ENCODE measurements around the gene PCGF2. TPM values are rescaled to one million over a fixed set of nuclear protein-coding genes. Genes with fewer than 3 reads are reported as not detected.

PCGF2 gene
- total RNA-seq, 1 experiment from 2014 or later, result 95.1 TPM

DNA sequence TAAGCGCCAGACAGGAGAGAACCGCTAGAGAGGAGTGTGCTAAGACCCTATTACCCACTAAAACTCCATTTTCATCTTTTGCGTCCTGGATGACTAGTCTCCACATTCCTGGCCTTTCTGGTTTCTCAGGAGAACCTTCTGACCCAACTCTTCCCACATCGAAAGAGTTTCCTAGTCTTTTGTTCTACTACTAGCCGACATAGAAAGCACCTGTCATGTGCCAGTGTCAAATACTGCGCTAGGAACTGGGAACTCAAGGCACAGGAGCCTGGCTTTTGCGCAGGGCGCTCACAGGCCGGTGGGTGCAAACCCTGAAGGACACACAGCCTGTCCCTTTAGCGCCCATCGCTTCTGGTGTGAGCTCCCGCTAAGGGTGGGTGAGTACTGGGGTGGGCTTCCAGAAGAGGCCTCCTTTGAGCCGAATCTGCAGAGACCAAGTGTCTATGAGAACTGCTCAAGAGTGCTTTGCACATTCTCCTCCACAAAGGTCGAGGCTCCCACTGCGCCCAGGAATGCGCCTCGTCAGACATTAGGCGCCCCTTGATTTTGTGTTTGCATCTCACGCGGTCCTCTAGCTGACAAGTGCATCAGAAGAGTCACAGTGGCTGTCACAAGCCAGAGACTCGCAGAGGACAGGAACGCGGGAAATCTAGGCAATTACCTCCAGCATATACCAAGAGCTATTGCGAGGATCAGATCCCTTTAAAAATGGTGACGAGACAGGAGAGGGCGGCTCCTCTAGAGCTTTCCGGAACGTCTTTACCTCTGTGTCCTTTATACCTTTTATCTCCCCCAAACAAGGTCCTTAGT lies 2.4 kb upstream of the PCGF2 start:
- Histone ChIP-seq H3K4me1 (peaks cover 29% of the 10 kb centered on the region), H3K4me3 (ENCODE audit: low read depth, low read length) (peak overlapping the region; percentile 90), H3K9me3 (no peaks in the 10 kb centered on the region), H3K27me3 (replicated peaks; ENCODE audit: control insufficient read depth, insufficient read depth, low read length) (no peaks in the 10 kb centered on the region), H3K36me3 (ENCODE audit: control insufficient read depth, insufficient read depth, low read length) (no peaks in the 10 kb centered on the region; the same call in 1 of the 2 replicates)
- peaks cover 2% of the 10 kb centered on the region for H3K27me3 Mint-ChIP-seq (ENCODE audit: insufficient read depth, unreplicated experiment)
- H3K36me3 Mint-ChIP-seq (ENCODE audit: insufficient read depth, unreplicated experiment), result peaks cover 56% of the 10 kb centered on the region
- TF ChIP-seq CTCF (IDR thresholded peaks at IDR 0.05; ENCODE audit: insufficient read depth in 1 of 2, low read depth in 1 of 2, low read length in 1 of 2, severe bottlenecking in 1 of 2, unreplicated experiment in 1 of 2), result no peak
- peak overlapping the region; percentile 79 for H3K4me3 Mint-ChIP-seq (ENCODE audit: unreplicated experiment)
- peaks cover 30% of the 10 kb centered on the region for H3K4me1 Mint-ChIP-seq (ENCODE audit: low read depth, unreplicated experiment)
- no TSS peak for BruUV-seq (replicated peaks)
- no peak for DNase-seq
- H3K9me3 Mint-ChIP-seq (ENCODE audit: unreplicated experiment), result no peaks in the 10 kb centered on the region
- POLR2A ChIA-PET, result interaction anchor here (0.6 kb wide), 3 partner anchors 44 to 403 kb away, joined by 3 to 4 read pairs (median 3); no protein-coding TSS in a partner anchor
- peak overlapping the region; percentile 80 for H3K27ac Mint-ChIP-seq (ENCODE audit: unreplicated experiment)
- intact Hi-C loops (cut with micrococcal nuclease; ENCODE audit: unreplicated experiment), result loop anchor here (5.0 kb wide), 1 partner anchor 402 kb away; the partner anchor contains the start of gene PLXDC1
- CTCF ChIA-PET, result no interaction called here

GRCh38 chr17:38750044-38750311 lies 1.8 kb upstream of the PCGF2 start:
- Mint-ChIP-seq H3K4me1 (ENCODE audit: low read depth, unreplicated experiment) (peaks cover 30% of the 10 kb centered on the region), H3K27ac (ENCODE audit: unreplicated experiment) (peak overlapping the region; percentile 31), H3K9me3 (ENCODE audit: unreplicated experiment) (no peaks in the 10 kb centered on the region), H3K27me3 (ENCODE audit: insufficient read depth, unreplicated experiment) (peaks cover 2% of the 10 kb centered on the region), H3K36me3 (ENCODE audit: insufficient read depth, unreplicated experiment) (peaks cover 56% of the 10 kb centered on the region), H3K4me3 (ENCODE audit: unreplicated experiment) (peak overlapping the region; percentile 79)
- Histone ChIP-seq H3K27me3 (replicated peaks; ENCODE audit: control insufficient read depth, insufficient read depth, low read length) (no peaks in the 10 kb centered on the region), H3K4me3 (ENCODE audit: low read depth, low read length) (peak overlapping the region; percentile 90), H3K36me3 (ENCODE audit: control insufficient read depth, insufficient read depth, low read length) (no peaks in the 10 kb centered on the region; the same call in 1 of the 2 replicates), H3K9me3 (no peaks in the 10 kb centered on the region), H3K4me1 (peaks cover 31% of the 10 kb centered on the region)
- TF ChIP-seq CTCF (IDR thresholded peaks at IDR 0.05; ENCODE audit: insufficient read depth in 1 of 2, low read depth in 1 of 2, low read length in 1 of 2, severe bottlenecking in 1 of 2, unreplicated experiment in 1 of 2), result no peak
- ChIA-PET POLR2A (interaction anchor here (0.6 kb wide), 1 partner anchor 102 kb away, joined by 3 read pairs; no protein-coding TSS in a partner anchor), CTCF (interaction anchor here (0.7 to 1.1 kb wide), 2 partner anchors 15 to 39 kb away, joined by 3 read pairs; no protein-coding TSS in a partner anchor)
- no TSS peak for BruUV-seq (replicated peaks)
- no peak for DNase-seq
- intact Hi-C loops (cut with micrococcal nuclease; ENCODE audit: unreplicated experiment), result loop anchor here (5.0 kb wide), 1 partner anchor 402 kb away; the partner anchor contains the start of gene PLXDC1

DNA sequence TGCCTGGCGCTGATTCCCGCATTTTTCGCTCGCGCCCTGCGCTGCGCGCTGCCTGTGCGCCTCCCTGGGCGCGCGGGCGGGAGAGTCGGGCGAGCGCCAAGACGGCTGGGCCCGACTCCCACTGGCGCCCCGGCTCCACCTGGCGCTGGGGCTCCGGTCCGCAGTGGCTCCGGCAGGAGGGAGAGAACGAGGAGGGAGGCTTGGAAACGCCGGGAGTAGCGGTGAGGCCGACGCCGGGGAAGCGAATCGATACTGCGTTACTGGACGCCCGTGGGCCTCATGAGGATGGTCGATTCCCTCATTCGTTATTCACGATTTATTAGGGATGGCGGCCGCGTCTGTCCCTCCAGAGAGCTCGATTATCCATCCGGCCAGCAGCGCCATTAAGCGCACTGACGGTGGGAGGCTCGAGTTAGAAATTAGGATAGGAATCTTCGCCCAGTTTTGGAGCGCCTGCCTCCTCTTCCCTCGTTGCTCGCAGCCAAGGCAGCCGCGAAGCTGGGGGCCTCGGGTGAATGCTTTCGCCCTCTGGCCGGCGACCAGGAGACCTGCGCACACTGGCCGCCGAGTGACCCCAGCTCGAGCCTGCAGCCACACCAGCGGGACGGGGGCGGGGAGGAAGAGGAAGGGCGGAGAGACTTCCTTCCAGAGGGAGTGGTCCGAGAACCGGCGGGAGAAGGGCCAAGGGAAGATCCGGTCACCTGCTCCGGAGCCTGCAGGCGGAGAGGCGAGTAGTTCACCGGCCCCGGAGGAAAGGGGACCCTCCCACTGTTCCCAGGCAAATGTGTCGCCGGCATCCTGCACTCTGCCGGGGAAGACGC lies 1.3 kb upstream of the PCGF2 start:
- TSS peak; percentile 53 for BruUV-seq (replicated peaks)
- H3K4me1 Mint-ChIP-seq (ENCODE audit: low read depth, unreplicated experiment), result peaks cover 33% of the 10 kb centered on the region
- Histone ChIP-seq H3K4me1 (peaks cover 31% of the 10 kb centered on the region), H3K9me3 (no peaks in the 10 kb centered on the region), H3K4me3 (ENCODE audit: low read depth, low read length) (peak overlapping the region; percentile 90), H3K27me3 (replicated peaks; ENCODE audit: control insufficient read depth, insufficient read depth, low read length) (no peaks in the 10 kb centered on the region), H3K36me3 (ENCODE audit: control insufficient read depth, insufficient read depth, low read length) (no peaks in the 10 kb centered on the region; the same call in 1 of the 2 replicates)
- ChIA-PET POLR2A (interaction anchor here (0.5 to 0.8 kb wide), 3 partner anchors 44 to 105 kb away, joined by 3 to 6 read pairs (median 4); no protein-coding TSS in a partner anchor), CTCF (interaction anchor here (0.5 to 1.1 kb wide), 4 partner anchors 14 to 43 kb away, joined by 3 read pairs; no protein-coding TSS in a partner anchor)
- no peaks in the 10 kb centered on the region for H3K9me3 Mint-ChIP-seq (ENCODE audit: unreplicated experiment)
- TF ChIP-seq CTCF (IDR thresholded peaks at IDR 0.05; ENCODE audit: insufficient read depth in 1 of 2, low read depth in 1 of 2, low read length in 1 of 2, severe bottlenecking in 1 of 2, unreplicated experiment in 1 of 2), result peak in 1 of 2 experiments; percentile 11
- H3K4me3 Mint-ChIP-seq (ENCODE audit: unreplicated experiment), result peak overlapping the region; percentile 79
- intact Hi-C loops (cut with micrococcal nuclease; ENCODE audit: unreplicated experiment), result loop anchor here (2.0 to 5.0 kb wide), 2 partner anchors 19 to 403 kb away; partner anchors contain the start of genes CISD3 and PLXDC1
- DNase-seq, result peak; percentile 85 to 93
- H3K36me3 Mint-ChIP-seq (ENCODE audit: insufficient read depth, unreplicated experiment), result peaks cover 52% of the 10 kb centered on the region
- peaks cover 2% of the 10 kb centered on the region for H3K27me3 Mint-ChIP-seq (ENCODE audit: insufficient read depth, unreplicated experiment)
- H3K27ac Mint-ChIP-seq (ENCODE audit: unreplicated experiment), result peak overlapping the region; percentile 31
